ENCODE data around the gene LIN52. TPM values are rescaled to one million over a fixed set of nuclear protein-coding genes. Genes with fewer than 3 reads are reported as not detected.

The LIN52 gene
- polyA plus RNA-seq, 3 donors, result 2.9 to 7.2 (median 4.8) TPM

DNA sequence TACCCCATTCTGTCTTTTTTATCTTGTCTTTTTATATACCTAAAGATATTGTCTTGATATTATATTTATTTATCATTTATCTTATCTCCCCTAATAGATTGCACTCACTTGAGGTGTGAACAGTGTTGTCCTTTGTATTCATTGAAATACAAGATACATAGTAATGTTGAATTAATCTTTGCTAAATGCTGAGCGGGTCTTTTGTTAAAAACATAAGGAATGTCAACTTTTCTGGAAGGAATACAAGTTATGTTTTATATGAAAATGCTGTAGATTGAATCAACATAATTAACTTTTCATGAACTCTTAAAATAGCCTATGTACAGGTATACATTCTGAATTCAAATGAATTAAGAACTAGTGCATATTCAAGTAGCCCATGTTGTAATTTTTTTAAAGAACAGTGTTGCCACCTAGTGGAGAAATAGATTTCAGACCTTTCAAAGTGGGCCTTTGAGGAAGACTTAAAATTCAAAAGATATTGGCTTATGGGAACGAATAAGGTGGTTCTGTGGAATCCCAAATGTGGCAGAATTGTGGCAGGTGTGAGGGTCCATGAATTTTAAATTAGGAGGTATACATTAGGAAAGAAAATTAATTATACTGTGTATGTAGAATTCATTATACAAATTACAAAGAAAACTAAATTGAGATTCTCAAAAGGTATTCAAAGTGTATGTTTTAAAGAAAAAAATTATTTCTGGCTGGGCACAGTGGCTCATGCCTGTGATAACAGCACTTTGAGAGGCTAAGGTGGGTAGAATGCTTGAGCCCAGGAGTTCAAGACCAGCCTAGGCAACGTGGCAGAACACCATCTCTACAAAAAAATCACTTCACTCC, 46.5 kb upstream of the LIN52 start:
- WGBS (ENCODE audit: insufficient coverage), result no CpG with 5 or more reads among the region's 3 CpGs
- no peak overlapping the region for H2AFZ ChIP-seq (ENCODE audit: insufficient read depth, low read depth, low read length, poor library complexity, severe bottlenecking)
- Mint-ChIP-seq H3K27me3 (ENCODE audit: low read depth in 3 of 3) (peaks cover 0 to 2% (median 2%) of the 10 kb centered on the region in 3 donors), H3K36me3 (no peaks in the 10 kb centered on the region), H3K27ac (no peak overlapping the region), H3K4me1 (peaks cover 6% of the 10 kb centered on the region), H3K9me3 (no peaks in the 10 kb centered on the region), H3K4me3 (no peak overlapping the region)
- H3K4me1 ChIP-seq (ENCODE audit: control insufficient read depth in 1 of 2, insufficient read depth in 2 of 2, low read length in 2 of 2), result peaks cover 0 to 5% of the 10 kb centered on the region in 2 donors
- H3K4me3 ChIP-seq (replicated peaks in 1 of 3; ENCODE audit: low read depth in 2 of 3, low read length in 3 of 3), result no peak overlapping the region
- intact Hi-C loops (cut with micrococcal nuclease), result no loop called here
- H3K9ac ChIP-seq (ENCODE audit: insufficient read depth, low read length, poor library complexity, severe bottlenecking), result no peak overlapping the region
- H3K36me3 ChIP-seq (replicated peaks in 1 of 2; ENCODE audit: control insufficient read depth in 1 of 2, insufficient read depth in 2 of 2, low read length in 2 of 2), result no peaks in the 10 kb centered on the region
- H3K27ac ChIP-seq (ENCODE audit: low read depth in 1 of 2, low read length in 2 of 2), result no peak overlapping the region
- H3K79me2 ChIP-seq (ENCODE audit: insufficient read depth, low read length), result no peaks in the 10 kb centered on the region
- H3K9me3 ChIP-seq (replicated peaks in 1 of 2; ENCODE audit: control insufficient read depth in 1 of 2, insufficient read depth in 1 of 2, low read length in 2 of 2), result no peaks in the 10 kb centered on the region
- no peaks in the 10 kb centered on the region for H3K27me3 ChIP-seq (ENCODE audit: control insufficient read depth in 2 of 2, insufficient read depth in 2 of 2, low read length in 2 of 2)
- no peak overlapping the region for H3K4me2 ChIP-seq (replicated peaks; ENCODE audit: extremely low read depth, low read length, poor library complexity, severe bottlenecking)
- H4K20me1 ChIP-seq (ENCODE audit: insufficient read depth, low read length), result no peaks in the 10 kb centered on the region
- peak; percentile 34 to 59 (median 43) for DNase-seq
- TF ChIP-seq, protein P1, sequence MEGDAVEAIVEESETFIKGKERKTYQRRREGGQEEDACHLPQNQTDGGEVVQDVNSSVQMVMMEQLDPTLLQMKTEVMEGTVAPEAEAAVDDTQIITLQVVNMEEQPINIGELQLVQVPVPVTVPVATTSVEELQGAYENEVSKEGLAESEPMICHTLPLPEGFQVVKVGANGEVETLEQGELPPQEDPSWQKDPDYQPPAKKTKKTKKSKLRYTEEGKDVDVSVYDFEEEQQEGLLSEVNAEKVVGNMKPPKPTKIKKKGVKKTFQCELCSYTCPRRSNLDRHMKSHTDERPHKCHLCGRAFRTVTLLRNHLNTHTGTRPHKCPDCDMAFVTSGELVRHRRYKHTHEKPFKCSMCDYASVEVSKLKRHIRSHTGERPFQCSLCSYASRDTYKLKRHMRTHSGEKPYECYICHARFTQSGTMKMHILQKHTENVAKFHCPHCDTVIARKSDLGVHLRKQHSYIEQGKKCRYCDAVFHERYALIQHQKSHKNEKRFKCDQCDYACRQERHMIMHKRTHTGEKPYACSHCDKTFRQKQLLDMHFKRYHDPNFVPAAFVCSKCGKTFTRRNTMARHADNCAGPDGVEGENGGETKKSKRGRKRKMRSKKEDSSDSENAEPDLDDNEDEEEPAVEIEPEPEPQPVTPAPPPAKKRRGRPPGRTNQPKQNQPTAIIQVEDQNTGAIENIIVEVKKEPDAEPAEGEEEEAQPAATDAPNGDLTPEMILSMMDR (IDR thresholded peaks at IDR 0.05), result peak; percentile 80

- Mint-ChIP-seq H3K4me1 (no peaks in the 10 kb centered on the region), H3K27ac (no peak overlapping the region), H3K36me3 (no peaks in the 10 kb centered on the region), H3K9me3 (no peaks in the 10 kb centered on the region), H3K4me3 (no peak overlapping the region), H3K27me3 (ENCODE audit: low read depth in 3 of 3) (peaks cover 0 to 3% (median 2%) of the 10 kb centered on the region in 3 donors)
- no peak overlapping the region for H3K27ac ChIP-seq (ENCODE audit: low read depth in 1 of 2, low read length in 2 of 2)
- H3K4me1 ChIP-seq (ENCODE audit: control insufficient read depth in 1 of 2, insufficient read depth in 2 of 2, low read length in 2 of 2), result no peaks in the 10 kb centered on the region
- no peaks in the 10 kb centered on the region for H3K36me3 ChIP-seq (replicated peaks in 1 of 2; ENCODE audit: control insufficient read depth in 1 of 2, insufficient read depth in 2 of 2, low read length in 2 of 2)
- H3K79me2 ChIP-seq (ENCODE audit: insufficient read depth, low read length), result no peaks in the 10 kb centered on the region
- intact Hi-C loops (cut with micrococcal nuclease), result no loop called here
- WGBS (ENCODE audit: insufficient coverage), result 72% methylated on average over 2 of the region's 2 CpGs
- no peak overlapping the region for H3K9ac ChIP-seq (ENCODE audit: insufficient read depth, low read length, poor library complexity, severe bottlenecking)
- TF ChIP-seq, protein P1 (IDR thresholded peaks at IDR 0.05), result no peak
- no peaks in the 10 kb centered on the region for H3K9me3 ChIP-seq (replicated peaks in 1 of 2; ENCODE audit: control insufficient read depth in 1 of 2, insufficient read depth in 1 of 2, low read length in 2 of 2)
- H3K27me3 ChIP-seq (ENCODE audit: control insufficient read depth in 2 of 2, insufficient read depth in 2 of 2, low read length in 2 of 2), result no peaks in the 10 kb centered on the region
- H3K4me2 ChIP-seq (replicated peaks; ENCODE audit: extremely low read depth, low read length, poor library complexity, severe bottlenecking), result no peak overlapping the region
- H3K4me3 ChIP-seq (replicated peaks in 1 of 3; ENCODE audit: low read depth in 2 of 3, low read length in 3 of 3), result no peak overlapping the region
- no peaks in the 10 kb centered on the region for H4K20me1 ChIP-seq (ENCODE audit: insufficient read depth, low read length)
- no peak for DNase-seq
- peak overlapping the region; percentile 20 for H2AFZ ChIP-seq (ENCODE audit: insufficient read depth, low read depth, low read length, poor library complexity, severe bottlenecking)
These were observed 42.5 kb upstream of the LIN52 start for GRCh38 chr14:74042296-74042695.

All from CD14-positive monocyte (primary cell).